ENCODE results near the gene CLEC16A.

CLEC16A gene

DNA sequence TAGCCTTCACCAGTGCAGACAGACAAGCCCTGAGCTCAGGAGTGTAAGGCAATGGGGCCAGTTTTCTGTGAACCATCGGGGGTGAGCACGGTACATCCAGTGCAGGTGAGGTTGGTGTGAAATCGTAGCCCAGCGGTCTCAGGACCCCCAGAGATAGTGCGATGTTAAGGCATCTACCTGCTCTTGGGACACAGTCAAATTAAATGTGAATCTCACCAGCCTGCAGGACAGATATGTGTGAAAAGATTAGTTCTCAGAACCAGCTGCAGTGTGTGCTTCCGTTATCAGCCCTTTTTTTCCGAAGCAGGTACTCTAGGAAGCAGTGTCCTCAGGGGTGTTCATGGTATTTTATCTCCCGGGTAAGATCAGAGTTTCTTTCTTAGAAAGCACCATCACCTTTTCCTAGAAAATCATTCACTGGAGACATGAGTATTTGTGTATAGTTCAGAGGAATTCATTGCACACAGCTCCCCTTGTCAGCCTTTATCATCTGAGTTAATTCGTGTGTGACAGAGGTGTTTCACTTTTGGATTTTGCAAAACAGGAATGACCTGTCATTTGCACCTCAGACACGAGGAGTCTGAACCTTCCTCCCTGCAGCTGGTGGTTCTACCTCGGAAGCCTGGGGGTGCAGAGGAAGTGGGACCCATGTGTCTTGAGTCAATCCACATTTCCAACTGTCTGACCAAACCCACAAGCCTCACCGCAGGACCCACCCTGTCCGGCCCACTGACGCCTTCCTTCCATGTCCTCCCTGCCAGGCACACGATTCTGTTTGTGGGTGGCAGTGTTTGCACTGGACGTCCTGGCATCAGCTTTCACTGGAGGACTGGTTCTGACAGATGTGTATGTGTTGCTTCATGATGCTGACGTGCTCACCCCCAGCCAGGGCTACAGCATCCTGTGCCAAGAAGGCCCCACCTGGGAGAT is 107.8 kb downstream of the CLEC16A start:
- TF ChIP-seq, protein P1, sequence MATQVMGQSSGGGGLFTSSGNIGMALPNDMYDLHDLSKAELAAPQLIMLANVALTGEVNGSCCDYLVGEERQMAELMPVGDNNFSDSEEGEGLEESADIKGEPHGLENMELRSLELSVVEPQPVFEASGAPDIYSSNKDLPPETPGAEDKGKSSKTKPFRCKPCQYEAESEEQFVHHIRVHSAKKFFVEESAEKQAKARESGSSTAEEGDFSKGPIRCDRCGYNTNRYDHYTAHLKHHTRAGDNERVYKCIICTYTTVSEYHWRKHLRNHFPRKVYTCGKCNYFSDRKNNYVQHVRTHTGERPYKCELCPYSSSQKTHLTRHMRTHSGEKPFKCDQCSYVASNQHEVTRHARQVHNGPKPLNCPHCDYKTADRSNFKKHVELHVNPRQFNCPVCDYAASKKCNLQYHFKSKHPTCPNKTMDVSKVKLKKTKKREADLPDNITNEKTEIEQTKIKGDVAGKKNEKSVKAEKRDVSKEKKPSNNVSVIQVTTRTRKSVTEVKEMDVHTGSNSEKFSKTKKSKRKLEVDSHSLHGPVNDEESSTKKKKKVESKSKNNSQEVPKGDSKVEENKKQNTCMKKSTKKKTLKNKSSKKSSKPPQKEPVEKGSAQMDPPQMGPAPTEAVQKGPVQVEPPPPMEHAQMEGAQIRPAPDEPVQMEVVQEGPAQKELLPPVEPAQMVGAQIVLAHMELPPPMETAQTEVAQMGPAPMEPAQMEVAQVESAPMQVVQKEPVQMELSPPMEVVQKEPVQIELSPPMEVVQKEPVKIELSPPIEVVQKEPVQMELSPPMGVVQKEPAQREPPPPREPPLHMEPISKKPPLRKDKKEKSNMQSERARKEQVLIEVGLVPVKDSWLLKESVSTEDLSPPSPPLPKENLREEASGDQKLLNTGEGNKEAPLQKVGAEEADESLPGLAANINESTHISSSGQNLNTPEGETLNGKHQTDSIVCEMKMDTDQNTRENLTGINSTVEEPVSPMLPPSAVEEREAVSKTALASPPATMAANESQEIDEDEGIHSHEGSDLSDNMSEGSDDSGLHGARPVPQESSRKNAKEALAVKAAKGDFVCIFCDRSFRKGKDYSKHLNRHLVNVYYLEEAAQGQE (IDR thresholded peaks at IDR 0.05; ENCODE audit: low read depth): no peak
- no peak for TF ChIP-seq ZBTB7A (IDR thresholded peaks at IDR 0.05; ENCODE audit: low read depth)
- no peak for TF ChIP-seq TEAD4 (IDR thresholded peaks at IDR 0.05)
- no peak for TF ChIP-seq TAF1 (IDR thresholded peaks at IDR 0.05; ENCODE audit: low read depth)
- TF ChIP-seq EGR1 (IDR thresholded peaks at IDR 0.05): no peak
- no peak for TF ChIP-seq TCF12 (IDR thresholded peaks at IDR 0.05; ENCODE audit: low read depth)
- TF ChIP-seq CEBPB (IDR thresholded peaks at IDR 0.05): no peak
- TF ChIP-seq NFIC (IDR thresholded peaks at IDR 0.05): no peak

DNA sequence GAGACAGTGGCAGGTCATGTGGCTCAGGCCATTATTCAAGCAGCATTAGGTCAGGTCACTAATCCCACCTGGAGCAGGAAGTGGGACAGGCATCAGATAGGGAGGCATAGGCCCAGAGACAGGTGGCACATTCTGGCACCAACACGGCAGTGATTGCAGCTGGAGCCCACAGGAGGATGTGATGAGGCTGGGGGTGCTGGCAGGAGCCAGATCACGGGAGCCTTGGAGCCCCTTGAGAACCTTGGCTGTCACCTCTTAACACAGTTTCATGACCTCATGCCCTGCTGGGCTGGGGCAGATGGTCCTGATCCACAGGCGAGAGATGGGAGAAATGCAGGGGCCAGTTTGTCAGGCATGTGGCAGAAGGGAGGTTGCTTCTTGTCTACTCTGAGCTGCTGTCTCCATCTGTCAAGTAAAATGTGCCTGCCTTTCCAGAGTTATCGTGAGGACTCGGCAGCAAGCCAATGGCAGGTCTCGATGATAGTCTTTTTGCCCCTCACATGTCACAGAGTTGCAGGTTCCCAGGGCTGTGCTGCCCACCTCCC is 109.6 kb downstream of the CLEC16A start:
- TF ChIP-seq, protein P1 (IDR thresholded peaks at IDR 0.05; ENCODE audit: low read depth): no peak
- TF ChIP-seq ZBTB7A (IDR thresholded peaks at IDR 0.05; ENCODE audit: low read depth) (no peak), TAF1 (IDR thresholded peaks at IDR 0.05; ENCODE audit: low read depth) (no peak)
- TF ChIP-seq, protein P2, sequence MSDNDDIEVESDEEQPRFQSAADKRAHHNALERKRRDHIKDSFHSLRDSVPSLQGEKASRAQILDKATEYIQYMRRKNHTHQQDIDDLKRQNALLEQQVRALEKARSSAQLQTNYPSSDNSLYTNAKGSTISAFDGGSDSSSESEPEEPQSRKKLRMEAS (IDR thresholded peaks at IDR 0.05): no peak

DNA sequence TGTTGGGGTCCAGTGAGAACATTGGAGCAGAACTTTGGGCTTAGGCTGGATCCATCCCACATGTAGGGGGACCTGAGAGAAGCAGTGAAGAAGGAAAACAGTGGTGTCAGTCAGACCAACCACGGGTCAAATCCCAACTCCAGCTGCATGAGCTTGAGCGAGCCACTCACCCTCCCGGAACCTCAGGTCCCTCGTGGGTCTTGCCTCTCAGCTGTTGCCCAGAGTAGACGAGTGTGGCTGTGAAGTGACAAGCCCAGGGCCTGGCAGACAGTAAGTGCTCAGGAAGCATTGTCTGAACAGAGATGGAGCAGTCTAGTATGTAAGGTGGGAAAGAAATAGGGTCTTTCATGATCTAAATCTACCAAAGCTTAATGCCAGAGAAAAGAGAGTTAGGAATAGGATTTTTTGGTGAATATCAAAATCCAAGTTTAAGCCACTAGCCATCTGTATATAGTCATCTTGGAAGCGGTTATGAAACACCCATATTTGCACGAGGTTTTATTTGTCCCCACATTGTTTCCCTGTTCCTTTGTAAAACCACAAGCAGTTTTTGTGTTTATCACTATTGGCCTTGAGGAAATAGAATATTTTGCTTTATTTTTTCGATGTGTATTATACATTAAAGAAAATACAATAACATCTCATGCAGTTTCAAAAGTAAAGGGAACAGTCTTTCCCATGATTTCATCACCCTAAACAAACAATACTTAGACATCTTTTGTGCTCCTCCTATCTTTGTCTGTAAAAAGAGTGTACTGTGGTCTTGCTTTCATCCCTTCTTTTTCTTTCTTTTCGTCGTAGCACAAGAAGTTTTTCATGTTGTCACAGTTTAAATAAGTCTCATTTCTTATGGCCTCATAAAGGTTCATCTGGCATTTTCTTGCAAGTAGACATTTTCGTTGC is 112.0 kb downstream of the CLEC16A start:
- TF ChIP-seq, protein P3, sequence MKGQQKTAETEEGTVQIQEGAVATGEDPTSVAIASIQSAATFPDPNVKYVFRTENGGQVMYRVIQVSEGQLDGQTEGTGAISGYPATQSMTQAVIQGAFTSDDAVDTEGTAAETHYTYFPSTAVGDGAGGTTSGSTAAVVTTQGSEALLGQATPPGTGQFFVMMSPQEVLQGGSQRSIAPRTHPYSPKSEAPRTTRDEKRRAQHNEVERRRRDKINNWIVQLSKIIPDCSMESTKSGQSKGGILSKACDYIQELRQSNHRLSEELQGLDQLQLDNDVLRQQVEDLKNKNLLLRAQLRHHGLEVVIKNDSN (IDR thresholded peaks at IDR 0.05): no peak
- TF ChIP-seq TEAD4 (IDR thresholded peaks at IDR 0.05) (no peak), NFIC (IDR thresholded peaks at IDR 0.05) (no peak), YY1 (IDR thresholded peaks at IDR 0.05; ENCODE audit: low read depth) (no peak), RAD21 (IDR thresholded peaks at IDR 0.05; ENCODE audit: low read depth) (no peak), FOXM1 (IDR thresholded peaks at IDR 0.05; ENCODE audit: borderline replicate concordance, low read depth) (no peak), ZBTB7A (IDR thresholded peaks at IDR 0.05; ENCODE audit: low read depth) (no peak), TAF1 (IDR thresholded peaks at IDR 0.05; ENCODE audit: low read depth) (no peak), EP300 (IDR thresholded peaks at IDR 0.05; ENCODE audit: borderline replicate concordance) (no peak), CEBPB (IDR thresholded peaks at IDR 0.05) (no peak), TCF12 (IDR thresholded peaks at IDR 0.05; ENCODE audit: low read depth) (no peak), EGR1 (IDR thresholded peaks at IDR 0.05) (no peak), CREB1 (IDR thresholded peaks at IDR 0.05; ENCODE audit: low read depth) (no peak)
- TF ChIP-seq, protein P1 (IDR thresholded peaks at IDR 0.05; ENCODE audit: low read depth): no peak
- TF ChIP-seq, protein P2 (IDR thresholded peaks at IDR 0.05): no peak

DNA sequence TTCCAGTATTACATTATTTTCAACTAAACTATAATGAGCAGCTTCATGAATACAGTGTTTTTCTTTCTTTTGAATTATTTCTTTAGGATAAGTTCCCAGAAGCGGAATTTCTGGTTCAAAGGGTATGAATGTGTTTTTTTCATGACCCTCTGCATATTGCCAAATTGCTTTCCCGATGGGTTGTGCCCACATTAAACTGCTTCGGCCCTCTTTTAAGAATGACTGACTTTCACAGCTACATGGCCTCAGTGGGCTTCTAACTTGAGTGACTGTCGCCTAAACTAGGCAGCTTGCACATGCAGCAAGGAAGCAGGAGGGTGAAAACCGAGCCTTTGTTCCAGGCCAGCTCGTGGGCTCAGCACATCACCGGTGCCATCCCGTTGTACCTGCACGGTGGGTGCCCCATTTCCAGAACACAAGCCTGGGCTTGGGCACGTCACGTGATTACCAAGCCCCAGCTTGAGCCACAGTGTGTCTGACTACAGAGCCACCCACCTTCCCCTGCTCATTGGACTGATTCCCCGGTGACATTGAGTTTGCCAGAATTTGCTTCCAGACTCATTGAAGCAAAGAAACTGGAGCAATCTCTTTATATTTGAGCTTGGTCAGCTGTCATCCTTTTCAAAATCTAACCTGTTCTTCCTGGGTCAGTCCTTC is 112.8 kb downstream of the CLEC16A start:
- TF ChIP-seq YY1 (IDR thresholded peaks at IDR 0.05; ENCODE audit: low read depth) (no peak), EGR1 (IDR thresholded peaks at IDR 0.05) (no peak), EP300 (IDR thresholded peaks at IDR 0.05; ENCODE audit: borderline replicate concordance) (no peak), FOXM1 (IDR thresholded peaks at IDR 0.05; ENCODE audit: borderline replicate concordance, low read depth) (no peak), TAF1 (IDR thresholded peaks at IDR 0.05; ENCODE audit: low read depth) (no peak), CREB1 (IDR thresholded peaks at IDR 0.05; ENCODE audit: low read depth) (no peak)
- TF ChIP-seq, protein P1 (IDR thresholded peaks at IDR 0.05; ENCODE audit: low read depth): no peak
- TF ChIP-seq, protein P2 (IDR thresholded peaks at IDR 0.05): no peak
